Activated CD4-positive, alpha-beta T cell treated with anti-CD3 and anti-CD28 coated beads, Interleukin-2, amount 10 ng/mL, durations not matched to agents 24 days and 14 days (primary cell): ENCODE data around the gene CD1D. TPM values are rescaled to one million over a fixed set of nuclear protein-coding genes. Genes with fewer than 3 reads are reported as not detected.
"Not testable (repeated sequence)": the region's sequence is repeated elsewhere in the genome, so short reads cannot be mapped to it uniquely, and the experiment has no call there.

Source experiments
- DNase-seq: peaks from one replicate; pipeline ENCODE4 v3.0.0; 2022
- H3K27ac Mint-ChIP-seq: one replicate; pipeline ENCODE4 v1.8.0; 2022; ENCODE audit warnings: mild to moderate bottlenecking, mixed read lengths
- H3K27me3 Mint-ChIP-seq: one replicate; pipeline ENCODE4 v1.8.0; 2022; ENCODE audit warnings: mixed read lengths
- H3K36me3 Mint-ChIP-seq: one replicate; pipeline ENCODE4 v1.8.0; 2022; ENCODE audit warnings: low read depth, mild to moderate bottlenecking, mixed read lengths
- H3K4me1 Mint-ChIP-seq: one replicate; pipeline ENCODE4 v1.8.0; 2021; ENCODE audit warnings: mixed read lengths
- H3K4me3 Mint-ChIP-seq: one replicate; pipeline ENCODE4 v1.8.0; 2022; ENCODE audit warnings: mild to moderate bottlenecking, moderate library complexity, mixed read lengths
- H3K9me3 Mint-ChIP-seq: one replicate; pipeline ENCODE4 v1.8.0; 2021; ENCODE audit warnings: mixed read lengths
- intact Hi-C: fragments of 100-400 bp; cut with micrococcal nuclease; formaldehyde crosslinking; loops from one replicate; pipeline ENCODE4 v1.15.1; 2023
- total RNA-seq: library from RNA; stranded (reverse); gene quantifications from 2 replicates; pipeline ENCODE4 v1.2.3, GENCODE V29; 2022

The CD1D gene
- total RNA-seq, 1 donor from 2014 or later = not detected

DNA sequence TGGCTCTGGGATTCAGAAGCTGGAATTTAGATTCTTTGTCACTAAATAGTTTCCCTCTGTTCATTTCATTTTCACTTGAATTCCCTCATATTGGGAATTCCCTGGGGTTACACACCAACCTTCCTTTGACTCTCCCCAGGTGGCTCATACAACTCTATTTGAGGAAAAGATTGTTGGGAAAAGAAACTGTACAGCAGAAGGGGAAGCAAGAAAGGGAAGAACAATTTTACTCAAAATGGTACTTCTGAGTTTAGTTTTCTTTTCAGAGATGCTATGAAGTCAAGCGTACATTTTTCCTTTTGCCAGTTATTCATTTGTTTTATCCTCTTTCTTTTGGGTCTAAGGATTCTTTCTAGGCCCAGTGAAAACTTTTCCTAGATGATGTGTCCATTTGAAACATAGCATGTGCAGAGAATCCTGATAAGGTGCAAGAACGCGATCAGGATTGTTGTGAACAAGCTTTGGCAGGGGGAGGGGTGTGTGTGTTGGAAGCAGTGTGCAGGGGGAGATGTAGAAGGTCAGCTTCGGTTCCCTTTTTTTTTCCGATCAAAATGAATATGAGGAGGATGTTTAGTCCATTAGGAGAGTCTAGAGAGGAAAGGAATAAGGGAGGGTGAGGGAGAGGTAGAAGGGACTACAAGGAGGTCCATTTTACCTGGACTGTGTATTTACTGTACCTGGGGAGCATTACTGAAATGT lies 26.8 kb upstream of the CD1D start:
- H3K4me1 Mint-ChIP-seq = peaks cover 15% of the 10 kb centered on the region
- intact Hi-C loops = no loop called here
- peaks cover 6% of the 10 kb centered on the region for H3K27me3 Mint-ChIP-seq
- H3K36me3 Mint-ChIP-seq = no peaks in the 10 kb centered on the region
- no peak for DNase-seq
- no peak overlapping the region for H3K27ac Mint-ChIP-seq
- H3K4me3 Mint-ChIP-seq = no peak overlapping the region
- H3K9me3 Mint-ChIP-seq = peaks cover 5% of the 10 kb centered on the region

DNA sequence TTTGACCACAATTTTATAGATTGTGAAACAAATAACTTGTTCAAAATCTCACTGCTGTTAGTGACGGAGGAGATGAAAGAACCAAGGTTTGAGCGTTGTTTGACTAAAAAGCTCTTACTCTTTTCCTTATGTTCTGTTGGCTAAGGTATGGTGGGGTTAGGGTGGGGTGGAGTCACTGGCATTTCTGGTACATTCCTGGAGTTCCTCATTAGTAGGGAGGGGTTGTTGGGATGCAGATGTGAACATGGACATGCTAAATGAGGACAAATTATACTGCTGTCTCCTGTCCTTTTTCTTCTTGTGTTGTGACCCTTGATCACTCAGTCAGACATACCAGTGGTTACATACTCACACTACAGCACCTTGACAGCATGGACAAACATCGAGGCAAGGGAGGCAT lies 26.2 kb upstream of the CD1D start:
- Mint-ChIP-seq H3K27ac (no peak overlapping the region), H3K9me3 (peaks cover 5% of the 10 kb centered on the region), H3K27me3 (peaks cover 6% of the 10 kb centered on the region), H3K4me1 (peaks cover 13% of the 10 kb centered on the region), H3K36me3 (no peaks in the 10 kb centered on the region), H3K4me3 (no peak overlapping the region)
- intact Hi-C loops = no loop called here
- DNase-seq = no peak

DNA sequence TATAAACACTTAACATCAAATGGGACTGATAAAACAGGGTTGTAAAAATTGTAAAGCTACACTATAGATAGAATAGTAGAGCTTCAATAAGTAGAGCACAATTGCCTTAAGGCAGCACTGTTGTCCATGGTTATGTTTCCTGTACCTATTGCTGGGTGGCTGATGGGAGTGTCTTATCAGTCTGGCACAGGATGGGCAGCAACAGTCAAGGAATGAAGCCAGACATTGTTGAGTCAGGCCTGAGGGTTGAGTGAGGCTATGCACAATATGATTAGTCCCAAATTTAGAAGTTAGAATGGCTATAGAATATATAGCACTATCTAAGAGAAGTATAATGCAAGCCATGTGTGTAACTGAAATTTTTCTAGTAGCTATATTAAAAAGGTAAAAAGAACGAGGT lies 25.0 kb upstream of the CD1D start:
- peaks cover 11% of the 10 kb centered on the region for H3K27me3 Mint-ChIP-seq
- no peak overlapping the region for H3K4me3 Mint-ChIP-seq
- peaks cover 1% of the 10 kb centered on the region for H3K4me1 Mint-ChIP-seq
- H3K9me3 Mint-ChIP-seq = no peaks in the 10 kb centered on the region
- no peak for DNase-seq
- intact Hi-C loops = no loop called here
- no peak overlapping the region for H3K27ac Mint-ChIP-seq
- H3K36me3 Mint-ChIP-seq = no peaks in the 10 kb centered on the region

DNA sequence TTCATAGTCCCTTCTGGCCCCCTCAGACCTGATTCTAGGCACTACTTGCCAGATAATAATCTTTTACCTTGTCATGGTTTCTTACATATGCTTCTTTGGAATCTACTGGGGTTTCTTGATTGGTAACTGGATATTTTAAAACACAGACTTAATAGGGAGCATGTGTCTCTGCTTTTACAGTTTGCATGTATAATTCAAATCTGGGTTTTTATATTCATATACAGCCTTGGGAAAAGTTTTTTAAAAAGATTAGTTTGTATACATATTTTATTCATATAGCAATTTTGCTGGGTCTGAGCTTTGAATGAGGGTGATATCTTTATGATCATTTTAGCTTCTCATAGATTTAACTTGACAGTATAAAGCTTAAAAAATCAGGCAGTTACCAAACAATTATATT lies 21.1 kb upstream of the CD1D start:
- Mint-ChIP-seq H3K4me1 (peaks cover 2% of the 10 kb centered on the region), H3K27ac (no peak overlapping the region), H3K9me3 (no peaks in the 10 kb centered on the region), H3K4me3 (no peak overlapping the region), H3K36me3 (no peaks in the 10 kb centered on the region), H3K27me3 (peaks cover 25% of the 10 kb centered on the region)
- no peak for DNase-seq
- intact Hi-C loops = no loop called here

DNA sequence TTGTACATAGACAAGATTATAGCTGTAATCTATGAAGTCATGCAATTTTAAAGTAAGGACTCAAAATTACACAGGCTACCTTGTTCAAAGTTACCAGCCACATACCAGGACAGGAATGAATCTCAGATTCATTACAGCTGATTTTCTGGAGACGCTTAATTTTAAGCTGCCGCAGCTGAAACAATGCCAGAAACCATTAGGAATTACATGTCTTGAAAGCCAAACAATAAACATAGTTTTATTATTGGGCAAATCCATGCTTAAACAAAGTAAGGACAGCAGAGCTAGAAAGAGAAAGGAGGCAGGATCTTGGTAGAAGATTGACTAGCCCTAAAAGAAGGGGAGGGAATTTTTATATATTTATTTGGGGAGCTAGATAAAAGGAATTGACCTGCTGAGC lies 19.2 kb upstream of the CD1D start:
- Mint-ChIP-seq H3K9me3 (no peaks in the 10 kb centered on the region), H3K36me3 (no peaks in the 10 kb centered on the region), H3K27me3 (peaks cover 28% of the 10 kb centered on the region), H3K4me1 (peaks cover 2% of the 10 kb centered on the region), H3K4me3 (no peak overlapping the region), H3K27ac (no peak overlapping the region)
- intact Hi-C loops = no loop called here
- no peak for DNase-seq

DNA sequence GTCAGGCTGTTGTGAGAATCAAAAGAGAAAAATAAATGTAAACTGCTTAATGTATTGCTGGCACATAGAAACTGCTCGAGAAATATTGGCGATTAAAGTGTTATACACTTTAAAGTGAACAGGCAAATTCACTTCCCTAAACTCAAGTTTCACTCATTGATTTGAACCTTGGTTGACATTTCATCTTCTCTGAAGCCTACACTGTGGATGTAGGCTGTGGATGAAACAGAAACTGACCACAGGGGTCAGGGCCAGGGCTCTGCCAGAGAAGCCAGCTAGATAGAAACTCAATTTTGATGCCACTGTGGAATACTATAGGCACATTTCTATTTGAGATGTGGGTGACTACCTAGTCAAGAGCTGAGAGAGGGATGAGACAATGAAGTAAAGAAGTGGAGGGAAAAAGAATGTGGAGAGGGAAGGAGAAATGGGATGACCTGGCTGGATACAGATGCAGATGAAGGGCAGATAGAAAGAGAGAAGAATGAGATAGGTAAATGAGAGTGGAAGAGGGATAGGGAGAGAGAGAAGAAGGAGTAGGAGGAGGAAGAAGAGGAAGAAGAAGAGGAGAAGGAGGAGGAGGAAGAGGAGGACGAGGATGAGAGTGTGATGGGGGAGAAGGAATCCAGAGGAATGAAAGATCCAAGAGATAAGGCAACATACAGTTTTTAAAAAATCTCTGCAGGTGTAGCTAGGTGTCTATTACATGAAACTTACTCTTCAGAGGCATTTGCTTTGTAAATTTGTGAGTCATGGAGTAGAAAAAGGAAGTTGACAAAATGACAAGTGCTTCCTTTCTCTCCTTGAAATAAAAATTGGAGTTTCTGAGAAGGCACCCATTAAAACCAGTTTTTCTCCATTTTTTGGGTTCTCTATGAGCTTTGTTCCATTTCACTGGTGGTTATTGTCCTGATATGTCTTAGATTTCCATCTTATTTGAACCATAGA lies 17.4 kb upstream of the CD1D start:
- DNase-seq = no peak
- no peak overlapping the region for H3K27ac Mint-ChIP-seq
- H3K27me3 Mint-ChIP-seq = peaks cover 34% of the 10 kb centered on the region
- H3K4me3 Mint-ChIP-seq = no peak overlapping the region
- H3K36me3 Mint-ChIP-seq = no peaks in the 10 kb centered on the region
- intact Hi-C loops = no loop called here
- peaks cover 2% of the 10 kb centered on the region for H3K4me1 Mint-ChIP-seq
- H3K9me3 Mint-ChIP-seq = no peaks in the 10 kb centered on the region

DNA sequence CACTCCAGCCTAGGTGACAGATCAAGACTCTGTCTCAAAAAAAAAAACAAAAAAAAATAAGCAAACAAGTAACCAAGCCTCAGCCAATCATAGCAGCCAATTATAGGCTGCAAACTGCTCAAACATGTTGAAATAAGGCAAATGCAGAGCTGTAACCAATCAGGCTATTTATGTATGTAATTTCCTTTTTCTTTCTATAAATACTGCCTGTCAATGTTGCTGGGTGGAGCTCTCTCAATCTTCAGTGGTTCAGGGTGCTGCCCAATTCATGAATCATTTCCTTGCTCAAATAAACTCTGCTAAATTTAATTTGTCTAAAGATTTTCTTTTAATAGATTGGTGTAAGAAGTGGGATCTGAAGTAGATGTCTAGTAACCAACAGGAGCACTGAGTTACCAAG lies 11.6 kb upstream of the CD1D start:
- intact Hi-C loops = no loop called here
- Mint-ChIP-seq H3K4me1 (no peaks in the 10 kb centered on the region), H3K27me3 (peaks cover 38% of the 10 kb centered on the region), H3K4me3 (no peak overlapping the region), H3K9me3 (no peaks in the 10 kb centered on the region), H3K27ac (no peak overlapping the region), H3K36me3 (no peaks in the 10 kb centered on the region)
- no peak for DNase-seq

DNA sequence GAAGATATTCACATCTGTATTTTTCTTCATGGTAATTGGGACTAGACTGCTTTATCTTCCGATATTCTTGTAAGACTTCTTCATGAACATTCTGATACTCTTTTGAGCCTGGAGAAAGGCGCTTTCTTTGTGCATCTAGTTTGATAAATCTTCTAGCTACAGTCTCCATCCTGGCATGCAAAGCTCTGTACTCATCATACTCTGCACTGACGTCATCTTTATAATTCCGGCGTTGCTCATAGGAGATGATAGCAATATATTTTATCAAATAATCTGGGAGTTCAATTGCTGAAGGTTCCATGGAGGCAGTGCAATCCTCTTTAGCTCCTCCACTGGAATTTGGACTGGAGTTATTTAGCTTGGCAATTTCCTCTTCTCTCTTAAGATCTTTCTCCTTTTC lies 4.8 kb upstream of the CD1D start:
- H3K4me3 Mint-ChIP-seq, DNase-seq, H3K9me3 Mint-ChIP-seq, intact Hi-C loops, H3K4me1 Mint-ChIP-seq, H3K36me3 Mint-ChIP-seq, H3K27ac Mint-ChIP-seq: not testable (repeated sequence)
- H3K27me3 Mint-ChIP-seq = peaks cover 64% of the 10 kb centered on the region

DNA sequence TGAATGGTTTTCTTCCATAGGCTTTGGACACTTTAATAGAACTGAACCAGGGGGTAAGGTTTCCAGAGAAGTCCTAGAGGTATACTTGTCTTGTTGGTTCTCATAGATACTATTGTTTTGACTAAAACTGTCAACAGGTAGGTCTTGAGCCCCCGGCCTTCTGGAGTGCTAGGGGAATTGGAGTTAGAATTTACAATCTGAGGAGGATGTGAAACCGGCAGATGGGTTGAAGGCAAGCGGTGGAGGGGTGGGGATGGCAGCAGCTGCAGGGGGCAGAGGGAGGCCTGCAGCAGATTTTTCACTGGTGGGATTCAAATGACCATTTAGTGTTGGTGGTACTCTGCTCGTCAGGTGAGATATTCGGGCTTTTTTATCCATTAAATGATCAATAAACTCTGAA lies 4.3 kb upstream of the CD1D start:
- no peak overlapping the region for H3K27ac Mint-ChIP-seq
- no peaks in the 10 kb centered on the region for H3K9me3 Mint-ChIP-seq
- H3K36me3 Mint-ChIP-seq = no peaks in the 10 kb centered on the region
- H3K27me3 Mint-ChIP-seq = peaks cover 67% of the 10 kb centered on the region
- no peak for DNase-seq
- intact Hi-C loops = no loop called here
- no peak overlapping the region for H3K4me3 Mint-ChIP-seq
- H3K4me1 Mint-ChIP-seq = peaks cover 12% of the 10 kb centered on the region

DNA sequence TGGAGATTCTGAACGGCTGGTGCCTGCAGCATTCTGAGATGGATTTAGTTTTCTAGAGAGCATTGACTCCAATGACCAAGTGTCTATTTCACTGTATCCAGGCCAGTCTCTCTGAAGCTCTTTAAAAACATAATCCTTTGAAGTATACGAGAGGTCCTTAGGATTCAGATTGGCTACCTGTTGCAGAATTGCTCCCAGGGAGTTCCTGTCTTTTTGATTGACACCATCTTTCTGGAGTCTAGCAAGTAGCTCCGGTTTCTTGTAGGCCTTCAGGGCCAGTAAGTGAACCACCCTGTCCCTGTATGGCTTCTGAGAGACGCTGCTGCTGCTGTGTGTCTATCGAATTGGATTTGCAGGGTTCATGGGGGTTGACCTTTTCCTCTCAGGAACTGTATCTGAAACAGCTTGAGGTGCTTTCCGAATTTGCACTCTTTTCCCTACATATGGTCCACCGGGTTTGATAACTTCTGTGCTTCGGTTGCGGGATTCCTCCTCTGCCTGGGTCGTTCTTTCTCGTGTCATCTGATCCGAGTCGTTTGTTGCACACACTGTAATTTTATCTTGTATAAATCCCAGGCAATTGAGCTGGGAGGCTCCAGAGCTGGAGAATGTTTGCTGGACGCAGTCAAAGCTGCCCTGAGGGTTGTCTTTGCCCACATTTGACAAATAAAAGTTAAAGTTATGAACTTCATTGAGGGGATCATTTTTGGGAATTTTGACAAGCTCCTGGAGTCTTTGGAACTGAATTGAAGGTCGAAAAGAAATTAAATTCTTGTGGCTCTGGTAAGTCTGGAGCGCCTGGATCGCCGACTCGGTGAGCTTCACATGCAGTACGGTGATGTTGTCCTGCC lies 3.6 kb upstream of the CD1D start:
- peaks cover 72% of the 10 kb centered on the region for H3K27me3 Mint-ChIP-seq
- intact Hi-C loops, H3K36me3 Mint-ChIP-seq, H3K9me3 Mint-ChIP-seq, DNase-seq, H3K27ac Mint-ChIP-seq: not testable (repeated sequence)
- peaks cover 13% of the 10 kb centered on the region for H3K4me1 Mint-ChIP-seq
- peak overlapping the region; percentile 17 for H3K4me3 Mint-ChIP-seq

DNA sequence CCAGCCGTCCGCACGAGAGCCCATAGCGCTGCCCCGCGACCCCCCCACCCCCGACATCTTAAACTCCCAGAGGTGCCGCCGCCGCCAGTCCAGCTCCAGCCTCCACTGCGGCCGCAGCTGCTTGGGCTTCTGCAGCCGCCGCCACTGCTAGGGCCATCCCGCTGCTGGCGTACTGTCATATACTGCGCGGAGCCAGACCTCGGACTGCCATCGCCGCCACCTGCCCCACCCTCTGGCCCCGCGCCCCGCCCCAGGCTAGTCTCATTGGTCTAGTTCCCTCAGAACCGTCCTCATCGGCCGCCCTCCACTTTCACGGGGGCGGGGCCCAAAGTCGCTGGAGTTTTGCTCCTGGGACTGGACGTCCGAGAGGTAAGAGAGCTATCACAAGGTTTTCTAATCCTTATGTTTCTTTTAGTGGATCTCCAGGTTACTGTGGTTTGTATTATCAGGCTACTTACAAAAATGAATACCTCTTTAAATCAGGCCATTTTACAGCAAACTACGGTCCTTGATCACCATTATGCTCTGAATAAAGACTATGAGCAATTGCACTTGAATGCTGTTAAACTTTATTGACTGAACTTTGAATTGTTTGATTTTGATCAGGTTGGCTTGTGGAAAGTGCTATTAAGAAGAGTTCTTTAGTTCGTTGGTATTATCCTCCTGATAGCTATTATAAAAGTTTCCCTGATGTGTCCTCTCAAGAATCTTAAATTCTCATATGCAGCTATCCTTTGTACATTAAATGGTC lies 2.8 kb upstream of the CD1D start:
- Mint-ChIP-seq H3K4me3 (peak overlapping the region; percentile 17), H3K27ac (no peak overlapping the region), H3K4me1 (peaks cover 13% of the 10 kb centered on the region), H3K36me3 (no peaks in the 10 kb centered on the region), H3K9me3 (no peaks in the 10 kb centered on the region), H3K27me3 (peaks cover 73% of the 10 kb centered on the region)
- intact Hi-C loops = no loop called here
- DNase-seq = peak; percentile 70

DNA sequence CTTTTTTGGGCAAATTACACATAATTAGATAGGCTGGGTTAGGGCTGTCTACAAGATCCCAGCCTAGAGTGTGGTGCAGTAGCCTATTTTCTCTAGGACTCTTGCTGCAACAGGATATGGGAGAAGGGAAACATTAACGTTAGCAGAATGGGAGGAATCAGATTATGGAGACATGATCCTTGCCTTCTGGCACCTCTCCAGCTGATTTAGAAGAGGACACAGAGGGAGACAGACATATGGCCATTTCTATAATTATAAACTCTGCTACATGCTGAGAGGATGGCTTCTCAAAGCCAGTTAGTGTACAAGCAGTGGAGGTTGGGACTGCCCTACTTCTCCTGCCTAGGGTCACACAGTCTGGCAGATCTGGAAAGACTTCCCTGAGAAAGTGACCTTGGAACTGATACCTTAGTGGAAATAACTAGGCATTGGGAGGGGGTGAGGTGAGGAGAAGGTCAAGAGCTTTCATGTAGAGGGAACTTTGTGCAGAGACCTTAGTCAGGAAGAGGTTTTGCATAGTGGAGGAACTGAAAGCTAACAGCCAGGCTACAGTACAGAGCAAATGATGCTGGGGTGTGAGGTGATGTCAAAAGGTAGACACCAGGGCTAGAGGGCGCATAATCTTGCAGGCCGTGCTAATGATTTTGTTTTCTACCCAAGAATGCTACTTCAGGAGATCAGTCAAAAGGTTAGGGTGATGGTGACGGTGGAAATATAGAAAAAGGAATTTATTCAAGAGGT lies 1.2 kb upstream of the CD1D start:
- peaks cover 13% of the 10 kb centered on the region for H3K4me1 Mint-ChIP-seq
- H3K4me3 Mint-ChIP-seq = peak overlapping the region; percentile 4
- H3K9me3 Mint-ChIP-seq = no peaks in the 10 kb centered on the region
- no peaks in the 10 kb centered on the region for H3K36me3 Mint-ChIP-seq
- intact Hi-C loops = no loop called here
- DNase-seq = peak; percentile 37
- H3K27ac Mint-ChIP-seq = no peak overlapping the region
- peaks cover 69% of the 10 kb centered on the region for H3K27me3 Mint-ChIP-seq

DNA sequence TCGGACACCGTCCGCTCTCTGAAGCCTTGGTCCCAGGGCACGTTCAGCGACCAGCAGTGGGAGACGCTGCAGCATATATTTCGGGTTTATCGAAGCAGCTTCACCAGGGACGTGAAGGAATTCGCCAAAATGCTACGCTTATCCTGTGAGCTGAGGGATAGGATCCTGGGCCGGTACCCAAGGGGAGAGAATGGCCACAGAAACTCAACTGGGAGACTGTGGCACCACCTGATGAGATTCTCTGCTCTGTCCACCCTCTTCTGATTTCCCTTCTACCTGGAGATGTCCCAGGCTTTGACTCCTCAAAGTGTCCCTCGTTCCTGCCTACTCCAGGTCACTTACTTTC lies 855 bp downstream of the CD1D start:
- H3K9me3 Mint-ChIP-seq = no peaks in the 10 kb centered on the region
- DNase-seq = no peak
- H3K27ac Mint-ChIP-seq = no peak overlapping the region
- H3K27me3 Mint-ChIP-seq = peaks cover 62% of the 10 kb centered on the region
- H3K4me1 Mint-ChIP-seq = peaks cover 13% of the 10 kb centered on the region
- intact Hi-C loops = no loop called here
- no peaks in the 10 kb centered on the region for H3K36me3 Mint-ChIP-seq
- H3K4me3 Mint-ChIP-seq = peak overlapping the region; percentile 85
